NCI-H1417 (cell line): ENCODE results near the gene PRPH2.

Experiments
- DNase-seq, 3 experiments: peaks; one replicate each; lab custom pipeline; 2025; lab: John Stamatoyannopoulos, UW

Gene PRPH2

DNA sequence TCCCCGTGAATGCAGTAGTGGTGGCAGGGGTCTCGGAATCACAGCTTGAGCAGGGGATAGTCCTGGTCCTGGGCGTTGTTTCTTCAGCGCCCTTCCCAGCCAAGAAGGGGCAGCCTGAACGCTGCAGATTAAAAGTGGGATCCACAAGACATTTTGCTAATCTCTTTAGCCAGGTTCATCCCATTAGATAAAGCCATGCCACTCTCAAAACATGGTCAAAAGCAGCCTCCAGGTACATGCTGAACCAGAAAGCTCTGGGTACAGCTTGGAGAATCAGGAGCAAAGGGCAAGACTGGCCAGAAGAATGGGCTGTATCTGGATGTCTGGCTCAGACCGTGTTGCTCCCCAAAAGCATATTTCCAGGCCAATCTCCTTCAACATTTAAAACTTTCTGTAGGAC is at the start of gene PRPH2:
Gene PRPH2, minus strand, starts transcription at position 101 of the 400 bp plus-strand sequence. CDS start 263 bp downstream, outside the sequence.
- no peak for DNase-seq

DNA sequence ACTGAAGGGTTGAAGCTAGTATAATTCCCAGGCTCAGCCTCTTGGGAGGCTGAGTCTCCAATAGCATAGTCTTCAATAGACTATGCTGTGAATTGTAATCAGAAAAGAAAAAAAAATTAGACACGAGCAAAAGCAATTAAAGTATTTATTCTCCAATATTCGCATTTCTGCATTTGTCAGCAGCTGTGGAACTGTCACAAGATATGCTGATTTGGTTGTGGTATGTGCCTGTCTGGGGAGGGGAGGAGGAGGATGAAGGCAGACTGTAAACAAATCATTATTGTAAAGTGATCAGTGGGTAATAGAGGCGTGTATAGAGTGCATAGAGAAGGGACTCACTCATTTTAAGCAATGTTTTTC is 49.3 kb upstream of the PRPH2 start:
- DNase-seq, result peak in 1 of 3 experiments; percentile 54

- no peak for DNase-seq
Observed at GRCh38 chr6:42769836-42770235, 47.4 kb upstream of the PRPH2 start.

GRCh38 chr6:42769051-42769450 is 46.7 kb upstream of the PRPH2 start:
- DNase-seq, result no peak

DNA sequence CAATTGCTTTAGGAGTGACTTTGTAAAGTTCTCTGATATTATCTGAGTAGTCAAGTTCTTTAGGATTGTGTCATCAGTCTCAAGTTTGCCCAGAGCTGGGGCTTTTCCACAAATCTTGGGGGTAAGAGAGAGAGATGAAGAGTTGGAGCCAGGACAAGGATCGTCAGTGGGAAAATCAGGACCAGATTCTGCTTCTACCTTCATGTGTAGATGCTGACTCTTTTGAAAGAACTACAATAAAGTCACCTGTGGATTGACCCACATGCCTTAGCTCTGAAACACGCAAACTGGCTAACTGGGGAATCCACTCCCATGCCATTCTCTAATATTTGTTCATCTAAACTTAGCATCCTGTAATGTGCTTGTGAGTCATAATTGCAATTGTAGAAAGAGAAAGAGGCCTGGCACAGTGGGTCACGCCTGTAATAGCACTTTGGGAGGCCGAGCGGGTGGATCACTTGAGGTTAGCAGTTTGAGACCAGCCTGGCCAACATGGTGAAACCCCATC is 43.8 kb upstream of the PRPH2 start:
- no peak for DNase-seq

DNA sequence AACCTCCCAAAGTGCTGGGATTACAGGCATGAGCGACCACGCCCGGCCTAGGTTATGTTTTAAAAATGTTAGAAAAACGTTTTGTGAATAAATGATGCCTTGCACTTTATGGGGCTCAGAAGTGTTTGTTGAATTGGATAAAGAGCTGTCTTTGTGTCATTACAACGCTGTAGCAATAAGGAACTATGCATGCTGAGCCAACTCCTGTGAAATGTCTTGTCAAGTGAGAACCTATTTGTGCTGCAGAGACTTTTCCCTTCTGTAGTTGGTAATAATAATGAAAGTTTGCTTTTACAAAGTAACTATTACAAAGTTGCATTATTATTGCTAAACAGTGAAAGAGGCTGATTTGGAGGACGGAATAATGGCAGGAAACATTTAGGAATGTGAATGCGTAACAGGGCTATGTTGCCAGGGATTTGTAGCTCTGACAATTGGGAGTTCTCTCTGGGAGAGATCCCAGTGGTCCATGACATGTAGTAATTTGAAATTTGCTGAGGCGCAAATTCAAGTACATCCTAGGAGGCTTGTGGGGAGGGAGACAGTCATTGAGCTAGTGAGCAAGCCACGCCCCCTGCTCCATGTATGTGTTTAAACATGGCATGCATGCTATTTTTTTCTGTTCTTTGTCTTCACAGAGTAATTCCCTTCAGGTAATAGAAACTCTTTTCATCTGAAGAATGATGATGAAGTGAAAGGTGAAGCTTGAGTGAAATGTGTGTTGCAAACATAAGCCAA is 42.7 kb upstream of the PRPH2 start:
- peak in 1 of 3 experiments; percentile 74 for DNase-seq

GRCh38 chr6:42762950-42763349 is 40.6 kb upstream of the PRPH2 start:
- no peak for DNase-seq

DNA sequence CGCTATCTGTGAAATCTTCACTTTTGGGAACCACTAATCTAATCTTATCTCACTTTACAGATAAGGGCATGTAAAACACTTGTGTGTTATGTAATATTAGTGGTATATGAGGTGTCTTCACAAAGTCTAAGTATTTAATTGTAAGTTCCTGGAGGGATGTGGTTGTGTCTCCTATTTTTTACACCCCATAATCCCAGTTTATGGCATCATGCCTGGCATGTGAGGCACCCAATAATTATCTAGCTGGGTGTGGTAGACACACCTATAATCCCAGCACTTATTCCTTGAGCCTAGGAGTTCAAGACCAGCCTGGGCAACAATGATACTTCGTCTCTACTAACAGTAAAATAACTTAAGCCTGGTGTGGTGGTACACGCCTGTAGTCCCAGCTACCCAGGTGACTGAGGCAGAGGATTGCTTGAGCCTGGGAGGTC is 40.0 kb upstream of the PRPH2 start:
- no peak for DNase-seq

GRCh38 chr6:42761287-42762067 is 39.1 kb upstream of the PRPH2 start:
- DNase-seq, result no peak

- no peak for DNase-seq
Observed at GRCh38 chr6:42758756-42759430, 36.5 kb upstream of the PRPH2 start.

DNA sequence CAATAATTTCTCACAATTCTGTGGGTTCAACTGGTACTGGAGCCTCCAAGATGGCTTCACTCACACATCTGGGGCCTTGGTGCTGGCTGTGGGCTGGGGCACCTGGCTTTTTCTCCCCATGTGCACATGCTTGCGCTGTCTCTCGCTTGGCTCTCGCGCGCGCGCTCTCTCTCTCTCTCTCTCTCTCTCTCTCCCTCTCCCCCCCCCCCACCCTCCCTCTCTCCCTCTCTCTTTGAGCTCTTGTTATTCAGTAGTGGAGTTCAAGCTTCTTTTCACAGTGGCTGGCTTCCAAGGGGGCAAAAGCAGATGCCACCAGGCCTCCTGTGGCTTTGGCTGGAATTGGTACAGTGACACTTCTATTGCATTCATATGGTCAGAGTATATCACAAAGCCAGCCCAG is 34.3 kb upstream of the PRPH2 start:
- no peak for DNase-seq

DNA sequence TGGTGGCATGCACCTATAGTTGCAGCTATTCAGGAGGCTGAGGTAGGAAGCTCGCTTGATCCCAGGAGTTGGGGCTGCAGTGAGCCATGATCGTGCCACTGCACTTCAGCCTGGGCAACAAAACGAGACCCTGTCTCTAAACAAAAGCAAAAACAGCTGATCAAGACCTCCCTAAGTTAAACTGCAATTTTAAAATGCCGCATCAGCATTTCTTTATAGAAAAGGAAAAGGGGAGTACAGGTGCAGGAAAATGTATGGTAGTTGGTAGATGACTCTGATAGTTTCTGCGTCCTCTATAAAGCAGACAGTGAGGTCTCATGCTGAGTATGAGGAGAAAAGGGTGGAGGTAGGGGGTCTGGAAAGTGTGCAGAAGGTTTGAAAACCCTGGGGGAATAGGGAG is 32.4 kb upstream of the PRPH2 start:
- DNase-seq, result no peak

- no peak for DNase-seq
Observed at GRCh38 chr6:42751055-42751454, 28.7 kb upstream of the PRPH2 start.

GRCh38 chr6:42748203-42748898 is 26.0 kb upstream of the PRPH2 start:
- DNase-seq, result peak in 1 of 3 experiments; percentile 32

DNA sequence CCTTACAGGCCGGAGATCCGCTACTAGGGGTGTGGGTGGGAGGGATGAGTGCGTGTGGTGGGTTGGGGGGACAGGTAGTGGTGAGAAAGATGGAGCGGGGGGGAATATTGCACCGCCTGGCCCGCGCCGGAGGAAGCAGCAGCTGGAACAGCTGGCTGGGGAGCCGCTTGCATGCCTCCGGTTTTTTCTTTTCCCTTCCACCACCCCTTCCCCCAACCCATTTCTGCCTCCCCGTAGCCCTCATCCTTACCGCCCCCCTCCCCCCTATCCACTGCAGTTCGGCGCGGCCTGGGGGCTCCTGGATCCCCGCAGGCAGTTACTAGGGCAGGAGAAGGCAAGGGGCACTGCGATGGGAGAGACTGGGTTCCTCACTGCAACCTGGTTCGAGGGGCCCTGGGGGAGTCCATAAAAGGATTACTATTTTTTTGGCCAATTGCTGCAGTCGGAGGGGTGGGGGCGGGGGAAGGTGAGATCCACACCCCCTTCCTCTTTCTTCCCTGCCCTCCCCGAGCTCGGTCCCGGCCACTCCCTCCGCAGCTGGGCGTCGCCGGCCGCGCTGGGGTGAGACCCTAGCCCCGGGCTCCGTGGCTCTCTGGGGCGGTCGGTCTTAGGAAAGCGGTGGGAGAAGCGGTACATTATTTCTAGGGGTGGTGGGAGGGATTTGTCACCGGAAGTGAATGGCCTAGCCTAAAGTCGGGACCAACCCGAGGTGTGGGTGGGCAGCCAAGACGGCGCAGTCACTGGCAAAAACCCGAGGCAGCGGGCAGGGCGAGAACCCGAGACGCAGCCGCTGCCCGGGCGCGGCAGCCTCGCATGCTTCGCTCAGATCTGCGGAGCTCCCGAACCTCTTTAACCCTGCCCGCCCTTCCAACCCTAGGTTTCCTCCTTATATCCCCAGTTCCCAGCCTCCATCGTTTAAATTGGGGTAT is 24.3 kb upstream of the PRPH2 start:
- peak; percentile 79 to 95 (median 94) for DNase-seq

GRCh38 chr6:42745640-42746462 is 23.5 kb upstream of the PRPH2 start, which contains the start of gene TBCC:
Gene TBCC (minus strand): TSS chr6:42746103. CDS start chr6:42746073, 30 bp downstream.
- peak; percentile 94 to 99 (median 96) for DNase-seq

- peak in 2 of 3 experiments; percentile 64 to 71 for DNase-seq
Observed at GRCh38 chr6:42745083-42745639, 22.8 kb upstream of the PRPH2 start.

DNA sequence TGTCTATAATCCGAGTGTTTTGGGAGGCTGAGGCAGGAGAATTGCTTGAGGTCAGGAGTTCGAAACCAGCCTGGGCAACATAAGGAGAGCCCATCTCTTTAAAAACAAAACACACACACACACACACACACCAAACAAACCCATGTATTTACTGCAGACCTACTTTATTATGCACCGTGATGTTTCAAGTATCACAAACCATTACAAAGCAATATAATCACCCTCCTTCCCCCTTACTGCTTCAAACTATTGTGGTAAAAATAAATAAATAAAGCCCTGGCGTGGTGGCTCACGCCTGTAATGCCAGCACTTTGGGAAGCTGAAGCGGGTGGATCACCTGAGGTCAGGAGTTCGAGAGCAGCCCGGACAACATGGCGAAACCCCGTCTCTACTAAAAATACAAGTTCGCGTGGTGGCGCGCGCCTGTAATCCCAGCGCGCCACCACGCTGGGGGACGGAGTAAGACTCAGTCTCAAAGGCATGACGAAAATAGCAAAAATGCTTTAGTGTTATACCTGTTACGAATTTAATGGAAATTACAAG is 22.0 kb upstream of the PRPH2 start:
- peak in 2 of 3 experiments; percentile 28 to 38 for DNase-seq
